Fibroblast of lung (primary cell): ENCODE results near the gene KRT78.

Experiments
- EZH2 ChIP-seq: IDR thresholded peaks from 2 replicates; pipeline ENCODE4 v1.5.1; 2012; ENCODE audit warnings: low read length, control low read depth, mild to moderate bottlenecking; ENCODE audit errors: missing control alignments
- TF ChIP-seq, protein P1 (sequence below), 2 donors: IDR thresholded peaks in 1 of 2; conservative IDR thresholded peaks in 1 of 2; 1 replicate in 1 of 2; 2 replicates in 1 of 2; pipeline ENCODE4 v1.5.1; 2011 to 2012; ENCODE audit warnings: low read length in 2 of 2, control low read depth in 1 of 2, inconsistent platforms in 1 of 2, low read depth in 1 of 2, mild to moderate bottlenecking in 1 of 2

- TF ChIP-seq, protein P1, sequence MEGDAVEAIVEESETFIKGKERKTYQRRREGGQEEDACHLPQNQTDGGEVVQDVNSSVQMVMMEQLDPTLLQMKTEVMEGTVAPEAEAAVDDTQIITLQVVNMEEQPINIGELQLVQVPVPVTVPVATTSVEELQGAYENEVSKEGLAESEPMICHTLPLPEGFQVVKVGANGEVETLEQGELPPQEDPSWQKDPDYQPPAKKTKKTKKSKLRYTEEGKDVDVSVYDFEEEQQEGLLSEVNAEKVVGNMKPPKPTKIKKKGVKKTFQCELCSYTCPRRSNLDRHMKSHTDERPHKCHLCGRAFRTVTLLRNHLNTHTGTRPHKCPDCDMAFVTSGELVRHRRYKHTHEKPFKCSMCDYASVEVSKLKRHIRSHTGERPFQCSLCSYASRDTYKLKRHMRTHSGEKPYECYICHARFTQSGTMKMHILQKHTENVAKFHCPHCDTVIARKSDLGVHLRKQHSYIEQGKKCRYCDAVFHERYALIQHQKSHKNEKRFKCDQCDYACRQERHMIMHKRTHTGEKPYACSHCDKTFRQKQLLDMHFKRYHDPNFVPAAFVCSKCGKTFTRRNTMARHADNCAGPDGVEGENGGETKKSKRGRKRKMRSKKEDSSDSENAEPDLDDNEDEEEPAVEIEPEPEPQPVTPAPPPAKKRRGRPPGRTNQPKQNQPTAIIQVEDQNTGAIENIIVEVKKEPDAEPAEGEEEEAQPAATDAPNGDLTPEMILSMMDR (conservative IDR thresholded peaks at IDR 0.05 in 1 of 2, IDR thresholded peaks at IDR 0.05 in 1 of 2; ENCODE audit: low read depth in 1 of 2, low read length in 2 of 2), result no peak
- TF ChIP-seq EZH2, result no peak
These were observed 17.5 kb downstream of the KRT78 start for GRCh38 chr12:52831251-52831650.
